IMR-90 (cell line): ENCODE measurements around the gene UBE2E2. TPM values are rescaled to one million over a fixed set of nuclear protein-coding genes. Genes with fewer than 3 reads are reported as not detected.

Experiments used
- ATAC-seq: fragments of 200-7000 bp; cut with Tn5 transposase; 2 replicates; pipeline ENCODE4 v1.9.1; 2020; ENCODE audit warnings: low read depth, mild to moderate bottlenecking, moderate library complexity
- BruUV-seq: library from RNA; stranded (reverse); fragments of 400-500 nt; replicated peaks from 2 replicates; lab custom pipeline; 2021; lab: Mats Ljungman, UMichigan
- CTCF ChIA-PET: fragments of 300-600 bp; formaldehyde crosslinking; extraction: SDS; loops from one replicate; lab custom pipeline; 2021; ENCODE audit warnings: antibody characterized with exemption; lab: Yijun Ruan, JAX
- POLR2A ChIA-PET: fragments of 300-600 bp; sonication (Branson Sonifier 250); formaldehyde crosslinking; loops from one replicate; lab custom pipeline; 2022; ENCODE audit warnings: antibody characterized with exemption; ENCODE audit not compliant: unreplicated experiment; lab: Charles Lee
- DNase-seq: peaks from one replicate; pipeline ENCODE4 v3.0.0; 2013
- H2AFZ ChIP-seq: replicated peaks from 2 replicates; pipeline ENCODE3; 2013; ENCODE audit warnings: low read length, mild to moderate bottlenecking; ENCODE audit not compliant: poor library complexity
- H2AK5ac ChIP-seq: 2 replicates; pipeline ENCODE4 v1.6.1; 2013; ENCODE audit warnings: low read depth, low read length, inconsistent platforms
- H2AK9ac ChIP-seq: replicated peaks from 2 replicates; pipeline ENCODE3; 2013; ENCODE audit warnings: mild to moderate bottlenecking, low read depth, low read length, moderate library complexity; ENCODE audit not compliant: poor library complexity
- H2BK120ac ChIP-seq: 2 replicates; pipeline ENCODE4 v1.6.1; 2013; ENCODE audit warnings: low read depth, low read length, inconsistent platforms
- H2BK15ac ChIP-seq: 3 replicates; pipeline ENCODE4 v1.6.1; 2013; ENCODE audit warnings: low read depth, low read length, inconsistent platforms
- H2BK20ac ChIP-seq: 2 replicates; pipeline ENCODE4 v1.6.1; 2013; ENCODE audit warnings: low read depth, mild to moderate bottlenecking, inconsistent platforms, low read length, moderate library complexity
- H2BK5ac ChIP-seq: 2 replicates; pipeline ENCODE4 v1.6.1; 2013; ENCODE audit warnings: mild to moderate bottlenecking, low read depth, low read length, inconsistent platforms; ENCODE audit not compliant: poor library complexity, severe bottlenecking
- H3K14ac ChIP-seq: replicated peaks from 2 replicates; pipeline ENCODE4 v1.6.1; 2013; ENCODE audit warnings: low read depth, low read length, inconsistent platforms
- H3K18ac ChIP-seq: 2 replicates; pipeline ENCODE4 v1.6.1; 2013; ENCODE audit warnings: low read depth, low read length, control low read depth
- H3K23ac ChIP-seq: 2 replicates; pipeline ENCODE4 v1.6.1; 2013; ENCODE audit warnings: low read depth, low read length, inconsistent platforms
- H3K27ac ChIP-seq: 2 replicates; pipeline ENCODE4 v1.5.1; 2013; ENCODE audit warnings: mild to moderate bottlenecking, control low read depth, low read length; ENCODE audit not compliant: insufficient read depth
- H3K27me3 ChIP-seq: 2 replicates; pipeline ENCODE4 v1.6.1; 2013; ENCODE audit warnings: low read length; ENCODE audit not compliant: control insufficient read depth, insufficient read depth
- H3K36me3 ChIP-seq: 2 replicates; pipeline ENCODE4 v1.6.1; 2013; ENCODE audit warnings: low read length, mixed read lengths; ENCODE audit not compliant: control insufficient read depth, insufficient read depth
- H3K4ac ChIP-seq: 2 replicates; pipeline ENCODE4 v1.6.1; 2013; ENCODE audit warnings: low read depth, low read length, inconsistent platforms
- H3K4me1 ChIP-seq: 2 replicates; pipeline ENCODE4 v1.6.1; 2013; ENCODE audit warnings: low read length, mixed read lengths; ENCODE audit not compliant: control insufficient read depth, insufficient read depth
- H3K4me2 ChIP-seq: 2 replicates; pipeline ENCODE4 v1.6.1; 2013; ENCODE audit warnings: low read depth, mild to moderate bottlenecking, control low read depth, low read length, moderate library complexity
- H3K4me3 ChIP-seq: 2 replicates; pipeline ENCODE4 v1.5.1; 2013; ENCODE audit warnings: low read depth, mild to moderate bottlenecking, control low read depth, low read length, moderate library complexity; ENCODE audit not compliant: insufficient read depth
- H3K56ac ChIP-seq: 2 replicates; pipeline ENCODE4 v1.6.1; 2013; ENCODE audit warnings: low read length, inconsistent platforms; ENCODE audit not compliant: insufficient read depth; ENCODE audit errors: extremely low read depth
- H3K79me1 ChIP-seq, 2 experiments: 2 replicates each; pipeline ENCODE4 v1.6.1; 2013; ENCODE audit warnings: low read length in 2 of 2, inconsistent platforms in 1 of 2, low read depth in 1 of 2
- H3K9ac ChIP-seq: 2 replicates; pipeline ENCODE4 v1.6.1; 2013; ENCODE audit warnings: low read depth, low read length, control low read depth
- H3K9me1 ChIP-seq: 2 replicates; pipeline ENCODE4 v1.6.1; 2013; ENCODE audit warnings: low read length, inconsistent platforms; ENCODE audit not compliant: insufficient read depth
- H3K9me3 ChIP-seq: 2 replicates; pipeline ENCODE4 v1.6.1; 2013; ENCODE audit warnings: low read length; ENCODE audit not compliant: control insufficient read depth, insufficient read depth
- H4K20me1 ChIP-seq: 2 replicates; pipeline ENCODE4 v1.6.1; 2013; ENCODE audit warnings: low read length, inconsistent platforms; ENCODE audit not compliant: insufficient read depth
- H4K5ac ChIP-seq: 2 replicates; pipeline ENCODE4 v1.6.1; 2013; ENCODE audit warnings: mild to moderate bottlenecking, low read depth, low read length, control low read depth
- H4K8ac ChIP-seq, 2 experiments: 2 replicates each; pipeline ENCODE4 v1.6.1; 2013; ENCODE audit warnings: low read depth in 2 of 2, low read length in 2 of 2, control low read depth in 1 of 2, inconsistent platforms in 1 of 2
- H4K91ac ChIP-seq: 2 replicates; pipeline ENCODE4 v1.6.1; 2013; ENCODE audit warnings: low read depth, low read length, inconsistent platforms; ENCODE audit not compliant: insufficient read depth
- CEBPB ChIP-seq: IDR thresholded peaks from 2 replicates; pipeline ENCODE4 v1.6.1; 2012; ENCODE audit warnings: low read depth, low read length, improper control_type of control experiment
- CHD1 ChIP-seq: IDR thresholded peaks from 2 replicates; pipeline ENCODE4 v1.6.1; 2012; ENCODE audit warnings: low read depth, low read length, improper control_type of control experiment
- ELK1 ChIP-seq: fragments of 150-350 bp; IDR thresholded peaks from 2 replicates; pipeline ENCODE4 v1.6.1; 2016; ENCODE audit warnings: low read depth, mild to moderate bottlenecking, low read length, moderate library complexity, borderline replicate concordance
- POLR2A ChIP-seq: IDR thresholded peaks from 2 replicates; pipeline ENCODE4 v1.6.1; 2012; ENCODE audit warnings: mild to moderate bottlenecking, low read depth, low read length
- RAD21 ChIP-seq: IDR thresholded peaks from 2 replicates; pipeline ENCODE4 v1.6.1; 2012; ENCODE audit warnings: low read length, improper control_type of control experiment
- RFX5 ChIP-seq: IDR thresholded peaks from 2 replicates; pipeline ENCODE4 v1.8.0; 2012; ENCODE audit warnings: low read depth, mild to moderate bottlenecking, low read length, moderate library complexity
- SMC3 ChIP-seq: fragments of 150-350 bp; IDR thresholded peaks from 2 replicates; pipeline ENCODE4 v1.6.1; 2016; ENCODE audit warnings: low read depth, mild to moderate bottlenecking, antibody characterized with exemption, low read length, moderate library complexity
- USF2 ChIP-seq: fragments of 150-350 bp; IDR thresholded peaks from 2 replicates; pipeline ENCODE4 v1.6.1; 2017; ENCODE audit warnings: mild to moderate bottlenecking, antibody characterized with exemption, low read length, low read depth
- WGBS, 2 experiments: methylation state at CpG; one replicate each; pipeline versions ENCODE4 v1.1.5 to v1.1.7; 2013; ENCODE audit warnings: missing lambda C conversion rate in 2 of 2; ENCODE audit not compliant: insufficient read length in 1 of 2; ENCODE audit errors: extremely low coverage in 2 of 2; 5-methylcytosine and 5-hydroxymethylcytosine counted together
- dilution Hi-C: fragments of 300-500 bp; cut with HindIII; formaldehyde crosslinking; loops from one replicate; pipeline ENCODE4 v1.14.3; 2018; ENCODE audit warnings: low sequenced_read_pairs; ENCODE audit not compliant: unreplicated experiment
- in situ Hi-C: fragments of 300-500 bp; cut with MboI; formaldehyde crosslinking; loops from 3 replicates; pipeline ENCODE4 v1.14.3; 2019; ENCODE audit warnings: low sequenced_read_pairs, inconsistent platforms, mixed read lengths
- intact Hi-C: fragments of 100-400 bp; cut with micrococcal nuclease; formaldehyde crosslinking; loops from 2 replicates; pipeline ENCODE4 v1.10.0; 2022
- polyA plus RNA-seq, 3 experiments: library from polyadenylated mRNA; depleted of rRNA; stranded (reverse); fragments of >200 nt; gene quantifications; 2 replicates each; pipeline ENCODE4 v1.2.3, GENCODE V29; 2012; ENCODE audit warnings: low replicate concordance in 1 of 3
- total RNA-seq: library from RNA; depleted of rRNA; stranded (reverse); fragments of >200 nt; gene quantifications from 2 replicates; pipeline ENCODE4 v1.2.3, GENCODE V29; 2012

Gene UBE2E2
- total and polyA plus RNA-seq, 2 of the 4 experiments (the other 2 are of a cell fraction) = 18.6 to 32.7 TPM

GRCh38 chr3:23246651-23247050 is 43.5 kb downstream of the UBE2E2 start:
- dilution Hi-C loops (no loop called here), in situ Hi-C loops (no loop called here), intact Hi-C loops (no loop called here)
- Histone ChIP-seq H2BK5ac (no peak overlapping the region), H2BK20ac (no peak overlapping the region), H2AFZ (no peak overlapping the region), H3K9me1 (no peaks in the 10 kb centered on the region), H3K23ac (no peak overlapping the region), H4K5ac (no peak overlapping the region), H2BK15ac (no peak overlapping the region), H3K4me3 (no peak overlapping the region), H3K27ac (no peak overlapping the region), H3K4me1 (no peaks in the 10 kb centered on the region), H4K91ac (no peak overlapping the region), H2AK5ac (no peak overlapping the region), H3K4ac (no peak overlapping the region), H3K79me1 (peaks cover 8 to 10% of the 10 kb centered on the region in 2 experiments), H3K56ac (no peak overlapping the region), H2BK120ac (no peak overlapping the region), H3K14ac (no peak overlapping the region), H3K9me3 (no peaks in the 10 kb centered on the region), H2AK9ac (no peak overlapping the region), H3K18ac (no peak overlapping the region), H4K20me1 (0 out of 2 replicates have a peak, but pooled peaks cover 4% of the 10 kb centered on the region), H3K4me2 (no peak overlapping the region), H3K27me3 (no peaks in the 10 kb centered on the region), H3K36me3 (no peaks in the 10 kb centered on the region), H4K8ac (no peak overlapping the region), H3K9ac (no peak overlapping the region)
- POLR2A ChIA-PET = interaction anchor here (0.7 kb wide), 1 partner anchor 8 kb away, joined by 3 read pairs; no protein-coding TSS in a partner anchor
- 60% methylated on average over 1 of the region's 3 CpGs; no CpG with 5 or more reads in 1 of the 2 experiments for WGBS, 2 experiments
- no TSS peak for BruUV-seq
- CTCF ChIA-PET = no interaction called here
- TF ChIP-seq USF2 (no peak), SMC3 (no peak), RFX5 (no peak), CHD1 (no peak), ELK1 (no peak), CEBPB (no peak), RAD21 (no peak), POLR2A (no peak)
- DNase-seq (no peak), ATAC-seq (no peak)
